ENCODE results near the gene KIF26A. TPM values are rescaled to one million over a fixed set of nuclear protein-coding genes. Genes with fewer than 3 reads are reported as not detected.
A peak's percentile ranks its signal among the peaks of the same experiment; 100 is the strongest.

KIF26A gene
- total RNA-seq, 1 donor from 2014 or later = 5.9 TPM

DNA sequence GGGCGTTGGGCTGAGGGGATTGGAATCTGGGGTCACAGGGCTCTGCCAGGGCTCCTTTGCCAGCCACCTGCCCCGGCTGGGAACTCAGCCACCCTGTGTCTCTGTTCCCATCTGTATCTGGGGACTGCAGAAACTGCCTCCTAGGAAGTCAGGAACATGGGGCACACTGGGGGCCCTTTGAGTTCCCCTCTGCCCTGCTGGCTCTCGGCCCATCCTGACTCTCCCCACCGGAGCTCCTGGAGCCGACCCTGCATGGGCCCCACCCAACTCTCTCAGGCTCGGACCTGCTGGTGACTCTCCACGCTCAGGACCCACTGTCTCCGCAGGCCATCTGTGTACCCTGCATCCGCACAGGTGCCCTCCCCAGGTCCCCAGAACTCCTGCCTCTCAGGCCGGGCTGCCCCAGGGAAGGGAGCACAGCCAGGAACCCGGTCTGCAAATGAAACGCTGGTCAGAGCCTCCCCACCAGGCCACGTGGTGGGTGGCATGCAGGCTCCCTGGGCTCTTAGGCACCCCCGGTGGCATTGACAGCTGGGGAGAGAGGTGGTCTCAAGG lies 82.8 kb downstream of the KIF26A start:
- Mint-ChIP-seq H3K36me3 (ENCODE audit: unreplicated experiment) (no peaks in the 10 kb centered on the region), H3K27me3 (ENCODE audit: unreplicated experiment) (peaks cover 3% of the 10 kb centered on the region), H3K9me3 (ENCODE audit: unreplicated experiment) (peaks cover 4% of the 10 kb centered on the region), H3K4me1 (ENCODE audit: low read depth, unreplicated experiment) (peaks cover 27% of the 10 kb centered on the region), H3K4me3 (ENCODE audit: unreplicated experiment) (no peak overlapping the region), H3K27ac (ENCODE audit: unreplicated experiment) (no peak overlapping the region)
- no peak for DNase-seq
- TF ChIP-seq CTCF (IDR thresholded peaks at IDR 0.05; ENCODE audit: partially characterized antibody, unreplicated experiment) = no peak

GRCh38 chr14:104221636-104222369 lies 83.4 kb downstream of the KIF26A start:
- Mint-ChIP-seq H3K36me3 (ENCODE audit: unreplicated experiment) (no peaks in the 10 kb centered on the region), H3K4me3 (ENCODE audit: unreplicated experiment) (no peak overlapping the region), H3K9me3 (ENCODE audit: unreplicated experiment) (peaks cover 4% of the 10 kb centered on the region), H3K27ac (ENCODE audit: unreplicated experiment) (no peak overlapping the region), H3K4me1 (ENCODE audit: low read depth, unreplicated experiment) (peaks cover 30% of the 10 kb centered on the region), H3K27me3 (ENCODE audit: unreplicated experiment) (peaks cover 3% of the 10 kb centered on the region)
- peak; percentile 16 for DNase-seq
- TF ChIP-seq CTCF (IDR thresholded peaks at IDR 0.05; ENCODE audit: partially characterized antibody, unreplicated experiment) = no peak

- H3K4me3 Mint-ChIP-seq (ENCODE audit: unreplicated experiment) = no peak overlapping the region
- TF ChIP-seq CTCF (IDR thresholded peaks at IDR 0.05; ENCODE audit: partially characterized antibody, unreplicated experiment) = no peak
- peaks cover 4% of the 10 kb centered on the region for H3K9me3 Mint-ChIP-seq (ENCODE audit: unreplicated experiment)
- peak; percentile 8 for DNase-seq
- peaks cover 3% of the 10 kb centered on the region for H3K27me3 Mint-ChIP-seq (ENCODE audit: unreplicated experiment)
- H3K4me1 Mint-ChIP-seq (ENCODE audit: low read depth, unreplicated experiment) = peaks cover 30% of the 10 kb centered on the region
- no peak overlapping the region for H3K27ac Mint-ChIP-seq (ENCODE audit: unreplicated experiment)
- no peaks in the 10 kb centered on the region for H3K36me3 Mint-ChIP-seq (ENCODE audit: unreplicated experiment)
Observed at GRCh38 chr14:104222396-104223036, 84.1 kb downstream of the KIF26A start.

GRCh38 chr14:104223101-104224041 lies 85.0 kb downstream of the KIF26A start:
- H3K4me1 Mint-ChIP-seq (ENCODE audit: low read depth, unreplicated experiment) = peaks cover 28% of the 10 kb centered on the region

More at GRCh38 chr14:104223101-104224041, 85.0 kb downstream of the KIF26A start:
- no peaks in the 10 kb centered on the region for H3K36me3 Mint-ChIP-seq (ENCODE audit: unreplicated experiment)
- TF ChIP-seq CTCF (IDR thresholded peaks at IDR 0.05; ENCODE audit: partially characterized antibody, unreplicated experiment) = no peak
- peak overlapping the region; percentile 38 for H3K27ac Mint-ChIP-seq (ENCODE audit: unreplicated experiment)
- H3K27me3 Mint-ChIP-seq (ENCODE audit: unreplicated experiment) = peaks cover 7% of the 10 kb centered on the region
- DNase-seq = peak; percentile 65
- peaks cover 9% of the 10 kb centered on the region for H3K9me3 Mint-ChIP-seq (ENCODE audit: unreplicated experiment)
- peak overlapping the region; percentile 7 for H3K4me3 Mint-ChIP-seq (ENCODE audit: unreplicated experiment)

Data from glutamatergic neuron (in vitro differentiated cells).